NCI-H226 (cell line): ENCODE measurements around the gene OR2D2.
"Not testable (repeated sequence)": the region's sequence is repeated elsewhere in the genome, so short reads cannot be mapped to it uniquely, and the experiment has no call there.

ENCODE experiments used
- DNase-seq: peaks from one replicate; pipeline ENCODE4 v3.0.0-alpha.2; 2015

The OR2D2 gene

GRCh38 chr11:6876914-6877313 lies 15.4 kb downstream of the OR2D2 start:
- DNase-seq = no peak

- no peak for DNase-seq
Measured at GRCh38 chr11:6876325-6876724, 16.0 kb downstream of the OR2D2 start, which contains the start of gene OR10A4. Gene OR10A4 (plus strand): TSS chr11:6876625. CDS start chr11:6876648, 23 bp downstream.

- DNase-seq = no peak
Measured at GRCh38 chr11:6875761-6876160, 16.5 kb downstream of the OR2D2 start.

DNA sequence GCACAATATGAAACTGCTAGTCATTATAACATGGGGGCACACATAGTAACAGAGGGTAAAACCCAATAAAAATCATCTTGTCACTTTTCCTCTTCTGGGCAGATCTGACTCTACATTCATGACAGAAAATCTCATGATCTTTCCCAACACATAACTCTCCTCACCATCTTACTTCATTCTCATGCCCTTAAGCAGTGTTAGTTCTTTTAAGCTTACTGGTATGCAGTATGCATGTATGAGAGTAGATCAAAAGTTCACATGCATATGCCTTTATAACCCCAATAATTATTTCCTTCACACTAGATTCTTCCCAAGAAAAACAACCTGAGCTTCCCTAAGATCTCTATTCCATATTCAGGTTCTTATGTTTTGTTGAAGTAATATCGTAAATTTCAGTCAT lies 21.0 kb downstream of the OR2D2 start:
- DNase-seq = no peak

- no peak for DNase-seq
Measured at GRCh38 chr11:6864438-6864837, 27.9 kb downstream of the OR2D2 start.

DNA sequence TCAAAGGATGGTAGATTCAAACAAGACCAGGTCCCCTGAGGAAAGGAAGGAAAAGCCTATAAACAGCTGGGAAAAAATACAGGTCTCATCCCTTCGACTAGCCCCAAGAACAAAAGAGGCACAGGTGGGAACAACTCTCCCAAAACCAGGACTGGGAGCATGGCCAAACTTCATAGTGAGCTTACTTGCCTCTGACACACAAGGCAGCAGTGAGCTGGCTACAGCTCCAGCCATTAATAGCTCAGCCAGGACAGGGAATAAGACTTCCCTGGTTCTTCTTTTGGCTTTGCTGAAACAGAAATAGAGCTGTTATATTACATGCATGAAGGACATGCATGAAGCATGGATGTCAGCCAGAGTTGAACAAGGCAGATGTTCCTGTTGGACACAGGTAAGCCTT lies 29.3 kb downstream of the OR2D2 start, which contains the start of gene OR10A2:
Gene OR10A2 (plus strand): TSS at position 97 of the 400 bp plus-strand sequence. CDS start 6,698 bp downstream, outside the sequence.
- DNase-seq = no peak

DNA sequence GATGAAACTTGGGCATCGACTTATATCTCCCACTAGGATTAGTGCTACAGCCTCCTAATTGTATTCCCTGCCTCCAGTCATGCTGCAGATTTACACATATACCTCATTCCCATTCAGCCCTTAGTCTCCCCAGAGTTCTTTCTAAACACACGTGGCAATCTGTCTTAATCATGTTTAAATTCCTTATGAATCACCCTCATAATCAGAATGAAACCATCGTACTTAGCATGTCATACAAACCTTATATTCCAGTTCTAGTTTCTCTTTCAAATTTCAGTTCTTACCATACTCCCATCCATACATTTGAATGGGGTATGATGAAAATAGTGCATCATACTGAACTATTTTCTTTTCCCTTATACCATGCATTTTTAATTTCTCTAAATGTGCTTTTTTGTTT lies 35.4 kb downstream of the OR2D2 start:
- DNase-seq = no peak

DNA sequence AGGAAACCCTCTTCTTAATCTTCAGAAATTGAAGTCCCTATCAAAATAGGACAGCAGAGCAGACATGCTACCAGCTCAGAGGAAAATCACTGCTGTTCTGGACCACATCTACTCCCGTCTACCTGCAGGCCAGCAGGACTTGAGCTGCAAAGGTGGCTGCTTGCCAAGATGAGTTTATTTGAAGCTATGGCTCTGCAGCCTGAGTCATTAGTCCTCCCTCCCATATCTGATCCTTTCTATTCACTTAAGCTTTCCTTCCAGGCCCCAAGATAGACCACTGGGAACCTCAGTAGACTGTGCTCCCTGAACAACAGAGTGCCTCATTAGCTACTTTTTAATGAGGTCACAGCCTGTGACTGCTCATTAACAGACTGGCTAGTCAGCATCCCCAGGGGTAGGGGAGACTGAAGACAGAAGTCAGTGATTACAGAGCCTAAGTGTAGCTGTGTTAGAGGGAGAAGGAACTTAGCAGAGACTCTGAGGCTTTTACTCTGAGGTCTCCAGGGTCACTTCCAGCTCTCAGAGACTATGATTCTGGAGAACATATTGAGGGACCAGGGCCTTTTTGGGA lies 36.2 kb downstream of the OR2D2 start:
- no peak for DNase-seq

DNA sequence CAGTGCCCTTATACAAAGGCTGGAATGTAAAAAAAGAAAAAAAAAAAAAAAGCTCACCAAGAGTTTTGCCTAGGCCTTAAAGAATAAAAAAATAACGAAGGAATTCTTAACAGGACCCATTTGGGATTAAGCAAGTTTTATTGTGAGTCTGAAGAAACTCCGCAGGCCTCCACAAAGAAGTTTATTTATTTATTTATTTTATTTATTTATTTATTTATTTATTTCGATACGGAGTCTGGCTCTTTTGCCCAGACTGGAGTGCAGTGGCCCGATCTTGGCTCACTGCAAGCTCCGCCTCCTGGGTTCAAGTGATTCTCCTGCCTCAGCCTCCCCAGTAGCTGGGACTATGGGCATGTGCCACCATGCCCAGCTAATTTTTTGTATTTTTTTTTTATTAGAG lies 37.5 kb downstream of the OR2D2 start:
- DNase-seq = not testable (repeated sequence)

DNA sequence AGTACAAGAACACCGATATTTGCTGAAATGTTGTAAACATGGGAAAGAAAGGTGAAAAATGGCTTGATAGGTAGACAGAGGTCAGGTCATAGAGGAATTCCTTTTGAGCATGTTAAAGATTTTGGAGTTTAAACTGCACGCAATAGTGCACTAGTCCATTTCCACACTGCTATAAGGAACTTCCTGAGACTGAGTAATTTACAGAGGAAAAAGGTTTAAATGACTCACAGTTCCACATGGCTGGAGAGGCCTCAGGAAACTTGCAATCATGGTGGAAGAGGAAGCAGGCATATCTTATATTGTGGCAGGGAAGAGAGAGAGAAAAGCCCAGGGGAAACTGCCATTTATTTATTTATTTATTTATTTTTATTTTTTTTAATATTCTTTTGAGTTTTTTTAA lies 41.8 kb downstream of the OR2D2 start:
- no peak for DNase-seq

DNA sequence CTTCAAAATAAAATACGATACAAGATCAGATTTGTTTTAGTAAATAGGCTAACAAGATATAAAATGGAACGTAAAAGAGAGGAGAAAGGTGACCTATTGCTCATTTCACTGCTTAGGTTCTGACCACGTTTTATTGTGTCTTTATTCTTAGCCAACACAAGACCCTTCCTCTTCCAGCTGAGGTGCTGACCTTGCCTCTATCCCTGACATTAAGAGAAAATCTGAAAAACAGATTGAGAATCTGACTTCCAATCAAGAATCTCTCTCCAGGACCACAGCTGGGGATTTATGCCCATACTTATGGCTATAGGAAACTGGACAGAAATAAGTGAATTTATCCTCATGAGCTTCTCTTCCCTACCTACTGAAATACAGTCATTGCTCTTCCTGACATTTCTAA lies 46.9 kb downstream of the OR2D2 start, which contains the start of gene OR10A5:
Gene OR10A5 (plus strand): TSS at position 301 of the 400 bp plus-strand sequence. CDS start 0 bp downstream, at position 301.
- DNase-seq = no peak

DNA sequence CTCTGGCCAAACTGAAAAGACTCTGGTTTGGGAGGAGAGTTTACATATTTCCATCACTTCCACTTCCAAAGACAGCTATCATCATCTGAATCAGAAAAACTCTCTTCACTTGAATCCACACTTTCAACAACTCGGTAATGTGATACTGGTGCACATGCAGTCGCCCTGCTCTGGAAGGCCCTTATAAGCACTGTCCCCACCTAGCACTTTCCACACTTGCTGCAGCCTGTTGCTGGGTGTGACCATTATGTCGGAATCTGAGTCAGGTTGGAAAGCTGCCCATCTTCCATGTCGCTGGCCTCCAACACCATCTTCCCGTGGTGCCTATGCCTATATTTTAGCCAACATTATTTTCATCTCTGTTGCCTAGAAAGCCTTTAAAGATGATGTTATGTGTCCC lies 47.9 kb downstream of the OR2D2 start:
- DNase-seq = no peak

GRCh38 chr11:6843670-6844069 lies 48.6 kb downstream of the OR2D2 start:
- no peak for DNase-seq

DNA sequence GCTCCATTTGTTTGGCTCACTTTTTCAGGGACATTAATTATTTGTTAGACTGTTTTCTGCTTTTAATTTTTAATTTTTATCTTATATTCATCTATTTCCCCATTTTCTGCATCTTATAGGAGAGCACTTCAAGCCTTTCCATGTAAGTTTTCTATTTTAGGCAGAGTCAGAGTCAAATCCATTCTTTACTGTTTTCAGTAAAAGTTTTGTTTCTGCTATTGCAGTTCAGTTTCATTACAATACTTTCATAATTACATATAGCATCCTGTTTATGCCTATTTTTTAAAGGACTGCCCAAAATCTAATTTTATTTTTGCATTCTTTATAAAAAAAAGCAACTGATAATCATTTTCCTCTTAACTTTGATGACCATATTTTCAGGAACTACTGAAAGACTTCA lies 50.6 kb downstream of the OR2D2 start:
- no peak for DNase-seq
